Measurements from ENCODE around the gene POU3F2.

Gene POU3F2

DNA sequence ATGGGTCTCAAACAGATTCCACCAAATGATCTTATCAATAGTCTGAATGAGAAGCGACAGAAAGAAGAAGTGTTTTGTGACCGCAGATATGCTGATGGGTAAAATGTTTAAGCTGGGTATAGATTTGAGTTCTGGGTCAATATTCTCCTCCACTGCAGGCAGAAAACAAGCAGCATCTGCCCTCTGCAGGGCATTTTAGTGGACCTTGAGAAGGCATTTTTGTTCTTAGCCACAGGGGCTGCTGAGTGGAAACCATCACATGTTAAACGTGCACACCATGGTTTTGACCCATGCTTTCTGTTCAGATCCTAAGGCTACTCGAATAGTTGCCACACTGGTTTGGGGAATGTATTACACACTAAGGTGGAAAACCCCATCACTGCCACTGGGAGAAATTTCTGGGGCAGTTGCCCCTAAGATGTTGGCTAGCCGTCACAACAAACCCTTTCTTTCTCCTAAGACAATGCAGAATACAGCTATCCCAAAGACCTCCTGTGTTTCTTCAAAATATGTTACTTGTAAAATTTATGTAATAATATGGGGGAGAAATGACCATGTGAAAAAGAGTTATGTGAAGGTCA is 5.5 kb downstream of the POU3F2 start:
- Histone ChIP-seq H3K27ac (peak overlapping the region; percentile 99), H3K4me3 (peak overlapping the region; percentile 99), H3K9ac (ENCODE audit: insufficient read length) (peak overlapping the region; percentile 98), H3K9me3 (ENCODE audit: low read depth, low read length) (peaks cover 12% of the 10 kb centered on the region; the same call in 1 of the 2 replicates), H3K36me3 (ENCODE audit: insufficient read depth, low read length) (peaks cover 78% of the 10 kb centered on the region)
- DNase-seq (ENCODE audit: low read depth, low spot score), result no peak
- TF ChIP-seq POLR2AphosphoS5 (IDR thresholded peaks at IDR 0.05; ENCODE audit: borderline replicate concordance, low read depth, low read length) (0 out of 2 replicates have a peak, but pooled peaks have one; percentile 19), EZH2 (IDR thresholded peaks at IDR 0.05) (no peak), FOXP2 (optimal IDR thresholded peaks at IDR 0.05; ENCODE audit: control extremely low read depth, extremely low read length, insufficient read depth) (no peak)

GRCh38 chr6:98840385-98840784 is 6.0 kb downstream of the POU3F2 start:
- DNase-seq (ENCODE audit: low read depth, low spot score), result no peak
- peak overlapping the region; percentile 99 for H3K4me3 ChIP-seq
- H3K9me3 ChIP-seq (ENCODE audit: low read depth, low read length), result peaks cover 7% of the 10 kb centered on the region; the same call in 1 of the 2 replicates
- peak overlapping the region; percentile 98 for H3K9ac ChIP-seq (ENCODE audit: insufficient read length)
- H3K36me3 ChIP-seq (ENCODE audit: insufficient read depth, low read length), result peaks cover 78% of the 10 kb centered on the region
- TF ChIP-seq EZH2 (IDR thresholded peaks at IDR 0.05) (no peak), POLR2AphosphoS5 (IDR thresholded peaks at IDR 0.05; ENCODE audit: borderline replicate concordance, low read depth, low read length) (peak; percentile 27; the same call in 1 of the 2 replicates), FOXP2 (optimal IDR thresholded peaks at IDR 0.05; ENCODE audit: control extremely low read depth, extremely low read length, insufficient read depth) (no peak)
- peak overlapping the region; percentile 99 for H3K27ac ChIP-seq

GRCh38 chr6:98840996-98841513 is 6.7 kb downstream of the POU3F2 start:
- H3K27ac ChIP-seq, result peak overlapping the region; percentile 99
- TF ChIP-seq EZH2 (IDR thresholded peaks at IDR 0.05) (no peak), FOXP2 (optimal IDR thresholded peaks at IDR 0.05; ENCODE audit: control extremely low read depth, extremely low read length, insufficient read depth) (no peak)
- no peak for DNase-seq (ENCODE audit: low read depth, low spot score)
- H3K9me3 ChIP-seq (ENCODE audit: low read depth, low read length), result no peaks in the 10 kb centered on the region
- H3K9ac ChIP-seq (ENCODE audit: insufficient read length), result peak overlapping the region; percentile 98
- H3K4me3 ChIP-seq, result peak overlapping the region; percentile 99
- H3K36me3 ChIP-seq (ENCODE audit: insufficient read depth, low read length), result peaks cover 72% of the 10 kb centered on the region

DNA sequence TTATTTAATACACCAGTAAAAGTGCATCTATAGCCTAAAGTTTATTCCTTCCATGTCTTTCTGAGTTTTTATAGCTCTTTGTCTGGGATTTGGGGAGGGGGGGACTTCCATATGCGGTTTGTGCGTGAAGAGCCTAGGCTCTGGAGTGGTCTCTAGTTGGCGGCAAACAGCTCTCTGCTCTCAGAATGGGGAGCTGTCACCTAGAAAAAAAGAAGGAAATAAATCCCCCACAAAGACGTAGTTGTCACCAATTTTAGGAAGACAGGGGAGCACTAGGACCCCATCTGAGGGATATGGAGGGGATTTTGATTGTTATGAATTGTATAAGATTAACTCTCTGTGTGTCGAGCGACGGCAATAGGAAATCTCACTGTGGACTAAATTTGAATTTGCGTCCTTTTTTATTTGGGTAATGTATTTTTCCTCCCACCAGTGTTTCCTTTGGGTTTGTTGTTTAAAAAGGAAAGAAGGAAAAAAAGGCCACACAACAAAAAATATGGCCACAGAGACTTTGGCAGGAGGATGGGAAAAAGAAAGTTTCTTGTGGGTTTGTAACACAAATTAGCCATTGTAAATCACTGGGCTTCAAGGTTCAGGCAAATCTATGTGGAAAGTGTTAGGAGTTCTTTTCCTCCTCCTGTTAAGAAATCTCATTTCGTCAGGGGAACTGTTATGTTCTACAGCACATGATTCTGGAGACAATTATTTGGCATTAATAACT is 7.4 kb downstream of the POU3F2 start:
- Histone ChIP-seq H3K36me3 (ENCODE audit: insufficient read depth, low read length) (peaks cover 70% of the 10 kb centered on the region), H3K27ac (peak overlapping the region; percentile 99), H3K9ac (ENCODE audit: insufficient read length) (peak overlapping the region; percentile 98), H3K9me3 (ENCODE audit: low read depth, low read length) (no peaks in the 10 kb centered on the region), H3K4me3 (peak overlapping the region; percentile 99)
- no peak for DNase-seq (ENCODE audit: low read depth, low spot score)
- no peak for TF ChIP-seq EZH2 (IDR thresholded peaks at IDR 0.05)
- no peak for TF ChIP-seq FOXP2 (optimal IDR thresholded peaks at IDR 0.05; ENCODE audit: control extremely low read depth, extremely low read length, insufficient read depth)
- TF ChIP-seq POLR2AphosphoS5 (IDR thresholded peaks at IDR 0.05; ENCODE audit: borderline replicate concordance, low read depth, low read length), result no peak

DNA sequence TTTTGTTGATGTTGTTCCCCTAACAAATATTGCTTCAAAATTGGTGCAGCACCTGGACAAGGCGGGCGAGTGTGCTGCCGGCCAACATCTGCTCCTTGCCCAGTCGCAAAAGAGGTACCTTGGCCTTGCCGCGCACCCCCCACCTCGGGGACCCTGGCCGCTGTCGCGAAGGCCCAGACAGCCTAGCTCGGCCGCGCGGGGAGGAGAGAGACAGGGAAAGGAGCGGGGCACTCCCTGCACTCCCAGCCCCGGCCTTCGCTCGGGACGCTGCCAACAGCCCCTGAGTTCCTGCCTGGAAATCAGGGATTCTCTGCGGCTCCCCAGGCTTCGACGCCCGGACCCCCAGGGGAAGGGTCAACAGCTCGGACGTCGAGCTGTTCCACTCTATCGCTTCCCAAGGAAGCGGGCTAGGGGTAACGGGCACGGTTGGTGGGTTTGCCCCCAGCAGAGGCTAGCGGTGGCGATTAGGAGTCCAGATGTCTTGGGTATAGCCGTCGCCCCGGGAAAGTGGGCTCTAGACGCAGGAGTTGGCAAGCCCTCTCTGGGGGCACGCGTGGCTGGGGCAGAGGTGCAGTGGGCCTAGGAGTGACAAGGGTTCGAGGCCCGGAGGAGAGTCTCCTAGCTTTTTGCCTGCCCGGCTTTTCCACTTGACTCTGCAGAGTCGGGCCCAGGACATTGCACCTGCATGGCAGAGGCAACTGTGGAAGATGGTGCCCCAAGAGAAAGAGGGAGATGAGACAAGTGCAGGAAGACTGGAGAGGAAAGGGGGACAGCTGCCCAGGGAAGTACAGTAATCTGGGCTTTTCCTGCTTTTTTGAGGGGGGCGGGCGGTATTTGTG is 8.2 kb downstream of the POU3F2 start:
- peak overlapping the region; percentile 99 for H3K27ac ChIP-seq
- peaks cover 70% of the 10 kb centered on the region for H3K36me3 ChIP-seq (ENCODE audit: insufficient read depth, low read length)
- peak overlapping the region; percentile 99 for H3K4me3 ChIP-seq
- TF ChIP-seq FOXP2 (optimal IDR thresholded peaks at IDR 0.05; ENCODE audit: control extremely low read depth, extremely low read length, insufficient read depth) (no peak), POLR2AphosphoS5 (IDR thresholded peaks at IDR 0.05; ENCODE audit: borderline replicate concordance, low read depth, low read length) (peak; percentile 39), EZH2 (IDR thresholded peaks at IDR 0.05) (no peak)
- DNase-seq (ENCODE audit: low read depth, low spot score), result no peak
- H3K9me3 ChIP-seq (ENCODE audit: low read depth, low read length), result no peaks in the 10 kb centered on the region
- H3K9ac ChIP-seq (ENCODE audit: insufficient read length), result peak overlapping the region; percentile 98

GRCh38 chr6:98843271-98844243 is 9.2 kb downstream of the POU3F2 start:
- peaks cover 71% of the 10 kb centered on the region for H3K36me3 ChIP-seq (ENCODE audit: insufficient read depth, low read length)
- H3K4me3 ChIP-seq, result peak overlapping the region; percentile 99
- DNase-seq (ENCODE audit: low read depth, low spot score), result no peak
- H3K9ac ChIP-seq (ENCODE audit: insufficient read length), result peak overlapping the region; percentile 98
- no peak for TF ChIP-seq EZH2 (IDR thresholded peaks at IDR 0.05)
- TF ChIP-seq POLR2AphosphoS5 (IDR thresholded peaks at IDR 0.05; ENCODE audit: borderline replicate concordance, low read depth, low read length), result no peak; the same call in 1 of the 2 replicates
- TF ChIP-seq FOXP2 (optimal IDR thresholded peaks at IDR 0.05; ENCODE audit: control extremely low read depth, extremely low read length, insufficient read depth), result no peak
- no peaks in the 10 kb centered on the region for H3K9me3 ChIP-seq (ENCODE audit: low read depth, low read length)
- peak overlapping the region; percentile 99 for H3K27ac ChIP-seq

Measured in SK-N-MC (cell line).